Testis (tissue), 3 donors: Measurements from ENCODE around the gene ANKRD28. TPM values are rescaled to one million over a fixed set of nuclear protein-coding genes. Genes with fewer than 3 reads are reported as not detected.
"Not testable (repeated sequence)": the region's sequence is repeated elsewhere in the genome, so short reads cannot be mapped to it uniquely, and the experiment has no call there.

Experiments
- DNase-seq: peaks from one replicate; pipeline ENCODE4 v3.0.0-alpha.2; 2019
- H3K27ac ChIP-seq, 2 donors: fragments of 200-600 bp; sonication (generic); one replicate each; pipeline ENCODE4 v1.5.1; 2019
- H3K27me3 ChIP-seq: fragments of 200-600 bp; sonication (generic); one replicate; pipeline ENCODE4 v1.5.1; 2019
- H3K36me3 ChIP-seq: fragments of 200-600 bp; sonication (generic); one replicate; pipeline ENCODE4 v1.5.1; 2017; ENCODE audit warnings: low read depth; ENCODE audit errors: missing control alignments
- H3K4me1 ChIP-seq: fragments of 200-600 bp; sonication (generic); one replicate; pipeline ENCODE4 v1.5.1; 2019
- H3K4me3 ChIP-seq, 2 donors: fragments of 200-600 bp; sonication (generic); one replicate each; pipeline ENCODE4 v1.5.1; 2017 to 2019
- H3K9me3 ChIP-seq: fragments of 200-600 bp; sonication (generic); one replicate; pipeline ENCODE4 v1.5.1; 2017
- POLR2A ChIP-seq: fragments of 450-650 bp; IDR thresholded peaks from one replicate; pipeline ENCODE4 v1.6.1; 2017; ENCODE audit warnings: antibody characterized with exemption, mild to moderate bottlenecking, moderate library complexity
- WGBS, 2 donors: methylation state at CpG; one replicate each; pipeline ENCODE4 v1.1.5; 2018; 5-methylcytosine and 5-hydroxymethylcytosine counted together
- intact Hi-C: fragments of 100-400 bp; cut with DNase I; formaldehyde crosslinking; loops from one replicate; pipeline ENCODE4 v1.15.1; 2023; ENCODE audit warnings: low total_unique reads
- microRNA-seq, 2 donors: library from miRNA; unstranded; fragments of <30 nt; microRNA quantifications; one replicate each; pipeline ENCODE4, GENCODE V29; 2016; ENCODE audit warnings: borderline number of aligned reads in 2 of 2, borderline replicate concordance in 1 of 2
- polyA plus RNA-seq: library from polyadenylated mRNA; stranded (reverse); fragments of 350-450 nt; fragmentation: Illumina TruSeq; extraction: RNeasy Lipid Tissue Mini Kit (QIAGEN cat#74804); gene quantifications from one replicate; pipeline ENCODE4 v1.2.3, GENCODE V29; 2014; ENCODE audit warnings: low read depth, low replicate concordance; ENCODE audit not compliant: insufficient read depth
- small RNA-seq, 2 donors: library from RNA; depleted of rRNA; stranded (forward); fragments of <200 nt; gene quantifications; one replicate each; pipeline ENCODE3, GENCODE V24; 2016
- total RNA-seq, 2 donors: library from RNA; depleted of rRNA; stranded (reverse); fragments of >200 nt; gene quantifications; one replicate each; pipeline ENCODE4 v1.2.3, GENCODE V29; 2016
- TF ChIP-seq, protein P1 (sequence below), 3 experiments: fragments of 450-650 bp in 2 of 3; fragments of 200-600 bp in 1 of 3; sonication (generic) in 1 of 3; IDR thresholded peaks; one replicate each; pipeline ENCODE4 v1.5.1; 2016 to 2019; ENCODE audit warnings: antibody characterized with exemption in 3 of 3, mild to moderate bottlenecking in 2 of 3, moderate library complexity in 1 of 3

ANKRD28 gene
- total and polyA plus RNA-seq, 3 donors from 2014 or later: 82.8 to 96.3 (median 93.8) TPM

DNA sequence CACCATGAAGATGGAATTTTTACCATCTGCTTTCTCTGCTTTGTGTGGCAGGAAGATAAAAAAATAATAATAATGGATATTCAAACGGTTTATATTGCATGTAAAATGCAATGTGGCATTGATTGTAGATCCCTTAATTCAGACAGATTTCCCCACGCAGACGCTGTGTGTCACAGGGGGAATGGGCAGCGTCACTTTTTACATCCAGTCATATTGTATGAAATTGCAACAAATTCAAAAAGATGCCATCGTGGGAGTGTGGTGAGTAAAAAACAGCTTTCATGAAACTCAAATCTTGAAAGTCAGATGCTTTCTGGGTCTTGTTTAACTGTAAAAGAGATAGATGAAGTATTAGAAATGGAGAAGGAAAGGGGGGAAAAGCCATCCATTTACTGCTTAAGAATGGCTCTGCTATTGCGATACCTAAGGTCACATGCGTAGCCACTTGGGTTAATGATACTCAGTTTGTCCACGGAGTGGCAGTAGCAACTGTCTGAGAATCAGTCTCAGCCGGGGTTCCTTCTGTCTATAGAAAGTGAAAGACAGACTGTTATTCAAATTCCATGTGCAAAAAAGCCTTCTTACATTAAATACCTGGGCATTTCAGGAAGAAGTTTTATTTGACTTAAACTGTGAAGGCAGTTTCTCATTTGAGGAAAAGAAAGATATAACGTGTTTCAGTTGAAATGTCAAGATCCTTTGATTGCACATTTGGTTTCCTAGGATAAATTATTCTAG, 167.8 kb downstream of the ANKRD28 start:
- H3K9me3 ChIP-seq: no peaks in the 10 kb centered on the region
- 47 to 51% methylated on average over 10 of the region's 10 CpGs for WGBS, 2 donors
- no peak overlapping the region for H3K4me3 ChIP-seq
- DNase-seq: peak; percentile 78
- intact Hi-C loops: loop anchor here (10.0 kb wide), 1 partner anchor 185 kb away; no protein-coding TSS in a partner anchor
- peak overlapping the region in 1 of 2 donors; percentile 82 for H3K27ac ChIP-seq
- H3K36me3 ChIP-seq: no peaks in the 10 kb centered on the region
- TF ChIP-seq POLR2A: no peak
- TF ChIP-seq, protein P1, sequence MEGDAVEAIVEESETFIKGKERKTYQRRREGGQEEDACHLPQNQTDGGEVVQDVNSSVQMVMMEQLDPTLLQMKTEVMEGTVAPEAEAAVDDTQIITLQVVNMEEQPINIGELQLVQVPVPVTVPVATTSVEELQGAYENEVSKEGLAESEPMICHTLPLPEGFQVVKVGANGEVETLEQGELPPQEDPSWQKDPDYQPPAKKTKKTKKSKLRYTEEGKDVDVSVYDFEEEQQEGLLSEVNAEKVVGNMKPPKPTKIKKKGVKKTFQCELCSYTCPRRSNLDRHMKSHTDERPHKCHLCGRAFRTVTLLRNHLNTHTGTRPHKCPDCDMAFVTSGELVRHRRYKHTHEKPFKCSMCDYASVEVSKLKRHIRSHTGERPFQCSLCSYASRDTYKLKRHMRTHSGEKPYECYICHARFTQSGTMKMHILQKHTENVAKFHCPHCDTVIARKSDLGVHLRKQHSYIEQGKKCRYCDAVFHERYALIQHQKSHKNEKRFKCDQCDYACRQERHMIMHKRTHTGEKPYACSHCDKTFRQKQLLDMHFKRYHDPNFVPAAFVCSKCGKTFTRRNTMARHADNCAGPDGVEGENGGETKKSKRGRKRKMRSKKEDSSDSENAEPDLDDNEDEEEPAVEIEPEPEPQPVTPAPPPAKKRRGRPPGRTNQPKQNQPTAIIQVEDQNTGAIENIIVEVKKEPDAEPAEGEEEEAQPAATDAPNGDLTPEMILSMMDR (IDR thresholded peaks at IDR 0.05): peak; percentile 63 to 81 (median 75)
- H3K27me3 ChIP-seq: no peaks in the 10 kb centered on the region
- H3K4me1 ChIP-seq: peaks cover 41% of the 10 kb centered on the region

DNA sequence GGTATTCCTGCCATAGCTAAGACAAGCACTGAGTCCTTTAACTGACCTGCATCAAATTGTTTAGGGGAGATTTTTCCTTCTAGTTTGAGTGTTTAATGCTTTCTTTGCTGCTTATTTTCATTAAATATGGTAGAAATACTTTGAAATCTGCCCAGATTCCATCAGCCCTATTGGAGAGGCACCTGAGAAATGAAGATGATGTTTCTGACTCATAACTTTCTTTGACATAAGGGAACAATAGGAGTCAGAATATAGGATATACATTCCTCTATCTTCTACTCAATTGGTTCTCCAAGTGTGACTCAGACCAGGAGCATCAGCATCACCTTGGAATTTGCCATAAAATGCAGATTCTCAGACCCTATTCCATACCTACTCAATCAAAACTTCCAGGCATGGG, 168.8 kb downstream of the ANKRD28 start:
- H3K4me1 ChIP-seq: peaks cover 31% of the 10 kb centered on the region
- no peaks in the 10 kb centered on the region for H3K9me3 ChIP-seq
- TF ChIP-seq, protein P1 (IDR thresholded peaks at IDR 0.05): no peak
- no peak for TF ChIP-seq POLR2A
- no peaks in the 10 kb centered on the region for H3K36me3 ChIP-seq
- intact Hi-C loops: no loop called here
- no peak for DNase-seq
- H3K27ac ChIP-seq: no peak overlapping the region
- no peaks in the 10 kb centered on the region for H3K27me3 ChIP-seq
- no peak overlapping the region for H3K4me3 ChIP-seq

DNA sequence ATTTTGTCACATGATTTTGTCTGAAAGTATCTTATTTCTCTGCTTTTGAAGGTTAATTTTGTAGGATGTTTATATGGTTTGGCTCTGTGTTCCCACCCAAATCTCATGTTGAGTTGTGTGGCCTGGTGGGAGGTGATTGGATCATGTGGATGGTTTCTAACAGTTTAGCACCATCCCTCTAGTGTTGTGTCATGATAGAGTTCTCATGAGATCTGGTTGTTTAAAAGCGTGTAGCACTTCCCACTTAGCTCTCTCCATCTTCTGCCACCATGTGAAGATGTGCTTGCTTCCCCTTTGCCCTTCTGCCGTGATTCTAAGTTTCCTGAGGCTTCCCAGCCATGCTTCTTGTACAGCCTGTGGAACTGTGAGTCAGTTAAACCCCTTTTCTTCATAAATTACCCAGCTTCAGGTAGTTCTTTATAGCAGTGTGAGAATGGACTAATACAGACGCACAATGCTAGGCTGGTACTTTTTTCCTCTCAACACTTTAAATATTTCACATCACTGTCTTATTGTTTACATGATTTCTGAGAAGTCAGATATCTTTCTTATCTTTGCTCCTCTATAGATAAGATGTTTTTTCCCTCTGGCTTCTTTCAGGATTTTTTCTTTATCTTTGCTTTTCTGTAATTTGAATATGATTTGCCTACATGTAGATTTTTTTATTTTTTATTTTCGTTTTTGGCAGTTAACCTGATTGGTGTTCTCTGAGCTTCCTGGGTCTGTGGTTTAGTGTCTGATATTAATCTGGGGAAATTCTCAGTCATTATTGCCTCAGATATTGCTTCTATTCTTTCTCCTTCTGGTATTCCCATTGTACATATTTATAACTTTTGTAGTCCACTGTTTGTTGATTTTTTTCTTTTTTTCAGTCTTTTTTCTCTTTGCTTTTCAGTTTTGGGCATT, 174.0 kb downstream of the ANKRD28 start:
- intact Hi-C loops: no loop called here
- Histone ChIP-seq H3K27ac (no peak overlapping the region), H3K4me1 (no peaks in the 10 kb centered on the region), H3K4me3 (no peak overlapping the region), H3K27me3 (no peaks in the 10 kb centered on the region), H3K36me3 (no peaks in the 10 kb centered on the region), H3K9me3 (no peaks in the 10 kb centered on the region)
- 84 to 94% methylated on average over 4 of the region's 4 CpGs for WGBS, 2 donors
- TF ChIP-seq, protein P1 (IDR thresholded peaks at IDR 0.05): no peak
- TF ChIP-seq POLR2A: no peak
- no peak for DNase-seq

DNA sequence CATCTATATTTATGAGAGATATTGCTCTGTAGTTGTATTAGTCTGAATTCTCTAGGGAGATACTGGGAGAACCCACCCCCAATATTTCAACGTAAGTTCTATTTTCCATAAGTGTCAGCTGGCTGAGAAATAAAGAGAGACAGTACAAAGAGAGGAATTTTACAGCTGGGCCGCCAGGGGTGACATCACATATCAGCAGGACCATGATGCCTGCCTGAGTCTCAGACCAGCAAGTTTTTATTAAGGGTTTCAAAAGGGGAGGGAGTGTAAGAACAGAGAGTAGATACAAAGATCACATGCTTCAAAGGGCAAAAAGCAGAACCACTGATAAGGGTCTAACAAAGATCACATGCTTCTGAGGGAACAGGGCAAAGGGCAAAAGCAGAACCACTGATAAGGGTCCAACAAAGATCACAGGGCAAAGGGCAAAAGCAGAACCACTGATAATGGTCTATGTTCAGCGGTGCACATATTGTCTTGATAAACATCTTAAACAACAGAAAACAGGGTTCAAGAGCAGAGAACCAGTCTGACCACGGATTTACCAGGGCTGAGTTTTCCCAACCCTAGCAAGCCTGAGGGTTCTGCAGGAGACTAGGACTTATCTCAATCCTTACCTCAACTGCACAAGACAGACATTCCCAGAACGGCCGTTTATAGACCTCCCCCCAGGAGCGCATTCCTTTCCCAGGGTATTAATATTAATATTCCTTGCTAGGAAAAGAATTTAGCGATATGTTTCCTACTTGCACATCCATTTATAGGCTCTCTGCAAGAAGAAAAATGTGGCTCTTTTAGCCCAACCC, 177.9 kb downstream of the ANKRD28 start:
- H3K27me3 ChIP-seq, H3K4me3 ChIP-seq, H3K27ac ChIP-seq, H3K9me3 ChIP-seq, H3K4me1 ChIP-seq, H3K36me3 ChIP-seq, intact Hi-C loops, DNase-seq: not testable (repeated sequence)
- 96% methylated on average over 8 of the region's 8 CpGs for WGBS, 2 donors

Small RNA genes lying within 50 kb of the gene (microRNA-seq; reads per million reads assigned to microRNA genes)
- 0 reads per million in 2 donors for gene MIR3134

Small RNA genes lying within 50 kb of the gene (small RNA-seq; reads per million reads assigned to genes)
- gene MIR3134 (0 reads per million in 2 donors), gene RN7SL4P (0 reads per million in 2 donors)

Other genes starting within 250 kb of the ANKRD28 start
- gene HACL1, start 196.4 kb downstream of the ANKRD28 start, total RNA-seq: 10 to 100 TPM; 35.7 to 44.3 TPM
- 42.2 TPM for gene HACL1, start 196.4 kb downstream of the ANKRD28 start, polyA plus RNA-seq
- gene BTD, start 196.2 kb downstream of the ANKRD28 start, total RNA-seq: 10 to 100 TPM; 31.3 to 44.7 TPM
- gene BTD, start 196.2 kb downstream of the ANKRD28 start, polyA plus RNA-seq: 54.7 TPM